Measurements from ENCODE around the gene GSPT1. TPM values are rescaled to one million over a fixed set of nuclear protein-coding genes. Genes with fewer than 3 reads are reported as not detected.

GSPT1 gene
- total RNA-seq, 2 experiments from 2014 or later = 54.3 to 146 TPM

DNA sequence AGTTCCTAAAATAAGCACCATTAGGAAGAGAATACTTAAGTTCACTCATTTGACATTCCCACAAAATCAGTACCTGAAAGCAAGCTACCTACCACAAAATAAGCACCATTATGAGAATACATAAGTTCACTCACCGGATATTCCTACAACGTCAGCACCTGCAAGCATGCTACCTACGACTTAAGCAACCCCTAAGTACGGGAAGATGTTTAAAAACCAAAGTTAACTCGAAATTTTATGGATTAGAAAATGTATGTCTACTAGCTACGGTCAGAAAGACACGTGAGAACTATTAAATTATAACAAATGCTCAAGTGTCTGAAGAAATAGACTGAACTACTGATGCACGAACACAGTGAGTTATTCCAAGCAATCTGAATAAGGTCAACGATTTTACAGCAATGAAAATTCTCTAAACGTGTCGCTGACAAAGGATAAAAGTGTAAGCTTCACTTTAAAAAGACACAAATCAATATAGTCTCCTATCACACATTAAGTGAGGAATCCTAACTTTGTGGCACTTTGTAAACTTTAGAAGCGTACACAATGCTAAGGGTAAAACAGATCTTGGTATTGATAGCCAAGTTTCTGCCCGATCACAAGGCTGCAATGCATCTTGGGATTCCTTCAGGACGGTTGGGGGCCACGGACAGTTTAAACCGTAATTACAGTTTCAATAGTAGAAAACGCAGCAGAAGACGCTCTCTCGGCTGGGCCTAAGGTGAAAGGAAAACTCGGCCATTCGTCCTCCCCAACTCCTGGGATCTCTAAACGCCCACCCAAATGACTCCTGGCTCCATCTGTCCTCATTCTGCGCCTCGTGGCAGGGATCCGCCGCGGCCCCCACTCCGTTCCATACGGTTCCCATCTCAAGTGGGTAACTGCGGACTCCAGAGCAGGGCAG is 1.3 kb downstream of the GSPT1 start:
- intact Hi-C loops (cut with micrococcal nuclease; ENCODE audit: unreplicated experiment) = no loop called here
- peak; percentile 44 for DNase-seq (ENCODE audit: low spot score)
- no peak overlapping the region; the same call in 1 of the 2 replicates for H2AFZ ChIP-seq (ENCODE audit: low read length)
- H3K4me2 ChIP-seq (ENCODE audit: low read length) = peak overlapping the region; percentile 91
- no peak for TF ChIP-seq EZH2phosphoT487 (IDR thresholded peaks at IDR 0.05; ENCODE audit: borderline replicate concordance, low read depth, low read length)
- TF ChIP-seq, protein P1, sequence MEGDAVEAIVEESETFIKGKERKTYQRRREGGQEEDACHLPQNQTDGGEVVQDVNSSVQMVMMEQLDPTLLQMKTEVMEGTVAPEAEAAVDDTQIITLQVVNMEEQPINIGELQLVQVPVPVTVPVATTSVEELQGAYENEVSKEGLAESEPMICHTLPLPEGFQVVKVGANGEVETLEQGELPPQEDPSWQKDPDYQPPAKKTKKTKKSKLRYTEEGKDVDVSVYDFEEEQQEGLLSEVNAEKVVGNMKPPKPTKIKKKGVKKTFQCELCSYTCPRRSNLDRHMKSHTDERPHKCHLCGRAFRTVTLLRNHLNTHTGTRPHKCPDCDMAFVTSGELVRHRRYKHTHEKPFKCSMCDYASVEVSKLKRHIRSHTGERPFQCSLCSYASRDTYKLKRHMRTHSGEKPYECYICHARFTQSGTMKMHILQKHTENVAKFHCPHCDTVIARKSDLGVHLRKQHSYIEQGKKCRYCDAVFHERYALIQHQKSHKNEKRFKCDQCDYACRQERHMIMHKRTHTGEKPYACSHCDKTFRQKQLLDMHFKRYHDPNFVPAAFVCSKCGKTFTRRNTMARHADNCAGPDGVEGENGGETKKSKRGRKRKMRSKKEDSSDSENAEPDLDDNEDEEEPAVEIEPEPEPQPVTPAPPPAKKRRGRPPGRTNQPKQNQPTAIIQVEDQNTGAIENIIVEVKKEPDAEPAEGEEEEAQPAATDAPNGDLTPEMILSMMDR (conservative IDR thresholded peaks at IDR 0.05; ENCODE audit: low read length) = no peak
- peak overlapping the region; percentile 54 for H3K27ac ChIP-seq (ENCODE audit: low read depth, low read length, poor library complexity, severe bottlenecking)
- peaks cover 37% of the 10 kb centered on the region for H4K20me1 ChIP-seq (ENCODE audit: insufficient read depth, low read length)
- peaks cover 32% of the 10 kb centered on the region for H3K4me1 ChIP-seq (ENCODE audit: insufficient read depth, low read length, poor library complexity, severe bottlenecking)
- no peaks in the 10 kb centered on the region for H3K9me2 ChIP-seq (ENCODE audit: insufficient read depth, low read length)
- ChIA-PET POLR2A (interaction anchor here (0.6 kb wide), 3 partner anchors 30 to 55 kb away, joined by 3 to 5 read pairs (median 4); no protein-coding TSS in a partner anchor), CTCF (ENCODE audit: unreplicated experiment) (no interaction called here)
- BruUV-seq (replicated peaks) = TSS peak; percentile 84
- H3K4me3 ChIP-seq (ENCODE audit: low read depth, low read length, poor library complexity, severe bottlenecking) = peak overlapping the region; percentile 84
- peaks cover 6% of the 10 kb centered on the region; the same call in 1 of the 2 replicates for H3K9me3 ChIP-seq (ENCODE audit: low read length)
- peaks cover 62% of the 10 kb centered on the region for H3K79me2 ChIP-seq (ENCODE audit: insufficient read depth, low read depth, low read length)
- H3K36me3 ChIP-seq (ENCODE audit: insufficient read depth, low read length) = peaks cover 50% of the 10 kb centered on the region

DNA sequence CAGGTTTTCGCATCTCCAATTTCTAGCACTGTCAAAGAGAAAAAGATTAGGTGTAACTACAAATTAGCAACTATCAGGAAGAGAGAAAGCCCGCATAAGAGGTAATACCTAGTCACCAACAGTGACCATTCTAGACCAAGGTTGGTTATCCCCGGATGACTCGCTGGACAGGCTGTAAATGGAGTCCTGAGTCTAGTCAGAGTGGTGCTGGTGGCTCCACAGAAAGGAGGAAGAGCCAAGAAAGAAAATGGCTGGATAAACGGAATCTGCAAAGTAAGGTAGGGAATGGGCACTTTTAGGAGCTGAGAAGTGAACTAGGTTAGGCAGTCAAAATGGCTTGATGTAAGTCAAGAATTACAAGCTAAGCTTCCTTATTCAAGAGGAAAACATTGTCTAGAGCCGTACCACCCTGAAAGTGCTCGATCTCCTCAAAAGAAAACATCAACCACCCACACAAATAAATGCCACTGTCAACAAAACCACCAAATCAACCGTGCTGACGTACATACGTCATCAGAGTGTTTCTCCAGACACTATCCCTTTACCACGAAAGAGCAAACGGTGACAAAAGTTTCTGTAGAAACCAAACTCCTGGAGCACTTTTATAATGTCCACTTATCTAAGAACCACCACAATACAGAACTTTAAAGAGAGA is 2.2 kb downstream of the GSPT1 start:
- Histone ChIP-seq H3K4me3 (ENCODE audit: low read depth, low read length, poor library complexity, severe bottlenecking) (peak overlapping the region; percentile 84), H3K9me3 (ENCODE audit: low read length) (peaks cover 6% of the 10 kb centered on the region; the same call in 1 of the 2 replicates), H3K9me2 (ENCODE audit: insufficient read depth, low read length) (no peaks in the 10 kb centered on the region), H3K27ac (ENCODE audit: low read depth, low read length, poor library complexity, severe bottlenecking) (peak overlapping the region; percentile 54), H3K4me1 (ENCODE audit: insufficient read depth, low read length, poor library complexity, severe bottlenecking) (peaks cover 32% of the 10 kb centered on the region), H2AFZ (ENCODE audit: low read length) (no peak overlapping the region), H4K20me1 (ENCODE audit: insufficient read depth, low read length) (peaks cover 43% of the 10 kb centered on the region), H3K79me2 (ENCODE audit: insufficient read depth, low read depth, low read length) (peaks cover 70% of the 10 kb centered on the region), H3K4me2 (ENCODE audit: low read length) (peak overlapping the region; percentile 91), H3K36me3 (ENCODE audit: insufficient read depth, low read length) (peaks cover 58% of the 10 kb centered on the region)
- no TSS peak for BruUV-seq (replicated peaks)
- ChIA-PET CTCF (ENCODE audit: unreplicated experiment) (no interaction called here), POLR2A (interaction anchor here (0.6 to 1.0 kb wide), 2 partner anchors 9 to 30 kb away, joined by 3 to 5 read pairs; no protein-coding TSS in a partner anchor)
- DNase-seq (ENCODE audit: low spot score) = no peak
- intact Hi-C loops (cut with micrococcal nuclease; ENCODE audit: unreplicated experiment) = no loop called here
- TF ChIP-seq, protein P1 (conservative IDR thresholded peaks at IDR 0.05; ENCODE audit: low read length) = no peak
- no peak for TF ChIP-seq EZH2phosphoT487 (IDR thresholded peaks at IDR 0.05; ENCODE audit: borderline replicate concordance, low read depth, low read length)
